Ecto neural progenitor cell (in vitro differentiated cells): Measurements from ENCODE around the gene MAPK14.
"Not testable (repeated sequence)": the region's sequence is repeated elsewhere in the genome, so short reads cannot be mapped to it uniquely, and the experiment has no call there.

Experiments
- DNase-seq: peaks from one replicate; pipeline ENCODE4 v3.0.0-alpha.2; 2018; ENCODE audit warnings: low spot score

Gene MAPK14

GRCh38 chr6:36070252-36070651, 42.6 kb downstream of the MAPK14 start:
- DNase-seq, result no peak

GRCh38 chr6:36071281-36071680, 43.7 kb downstream of the MAPK14 start:
- no peak for DNase-seq

- DNase-seq, result no peak
Measured at GRCh38 chr6:36071714-36072113, 44.1 kb downstream of the MAPK14 start.

- no peak for DNase-seq
Measured at GRCh38 chr6:36072681-36073080, 45.1 kb downstream of the MAPK14 start.

GRCh38 chr6:36073587-36073986, 46.0 kb downstream of the MAPK14 start:
- DNase-seq, result no peak

- DNase-seq, result no peak
Measured at GRCh38 chr6:36075656-36076055, 48.0 kb downstream of the MAPK14 start.

- DNase-seq, result no peak
Measured at GRCh38 chr6:36076178-36077063, 48.8 kb downstream of the MAPK14 start.

DNA sequence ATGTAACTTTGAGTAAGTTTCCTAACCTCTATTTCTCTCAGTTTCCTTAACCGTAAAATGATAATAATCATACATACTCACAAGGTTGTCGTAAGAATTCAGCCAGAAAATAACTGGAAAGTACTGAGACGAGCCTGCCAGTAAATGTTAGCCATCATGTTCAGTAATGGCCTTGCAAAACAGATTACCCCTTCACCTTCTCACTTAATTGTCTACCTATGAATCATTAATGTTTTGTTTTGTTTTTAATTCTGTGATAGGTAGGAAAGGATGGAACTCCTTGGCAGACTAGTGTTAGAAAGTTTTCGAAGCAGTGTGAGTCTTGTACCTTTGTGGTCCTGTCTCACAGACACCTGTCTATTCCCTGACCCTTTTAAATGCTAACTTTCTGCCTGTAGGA, 50.6 kb downstream of the MAPK14 start:
- no peak for DNase-seq

GRCh38 chr6:36079601-36080000, 52.0 kb downstream of the MAPK14 start:
- no peak for DNase-seq

- DNase-seq, result no peak
Measured at GRCh38 chr6:36082318-36082717, 54.7 kb downstream of the MAPK14 start.

GRCh38 chr6:36083446-36083845, 55.8 kb downstream of the MAPK14 start:
- DNase-seq, result no peak

- not testable (repeated sequence) for DNase-seq
Measured at GRCh38 chr6:36088204-36088603, 60.6 kb downstream of the MAPK14 start.

- no peak for DNase-seq
Measured at GRCh38 chr6:36089048-36089447, 61.4 kb downstream of the MAPK14 start.

GRCh38 chr6:36094238-36094637, 66.6 kb downstream of the MAPK14 start:
- DNase-seq, result no peak

DNA sequence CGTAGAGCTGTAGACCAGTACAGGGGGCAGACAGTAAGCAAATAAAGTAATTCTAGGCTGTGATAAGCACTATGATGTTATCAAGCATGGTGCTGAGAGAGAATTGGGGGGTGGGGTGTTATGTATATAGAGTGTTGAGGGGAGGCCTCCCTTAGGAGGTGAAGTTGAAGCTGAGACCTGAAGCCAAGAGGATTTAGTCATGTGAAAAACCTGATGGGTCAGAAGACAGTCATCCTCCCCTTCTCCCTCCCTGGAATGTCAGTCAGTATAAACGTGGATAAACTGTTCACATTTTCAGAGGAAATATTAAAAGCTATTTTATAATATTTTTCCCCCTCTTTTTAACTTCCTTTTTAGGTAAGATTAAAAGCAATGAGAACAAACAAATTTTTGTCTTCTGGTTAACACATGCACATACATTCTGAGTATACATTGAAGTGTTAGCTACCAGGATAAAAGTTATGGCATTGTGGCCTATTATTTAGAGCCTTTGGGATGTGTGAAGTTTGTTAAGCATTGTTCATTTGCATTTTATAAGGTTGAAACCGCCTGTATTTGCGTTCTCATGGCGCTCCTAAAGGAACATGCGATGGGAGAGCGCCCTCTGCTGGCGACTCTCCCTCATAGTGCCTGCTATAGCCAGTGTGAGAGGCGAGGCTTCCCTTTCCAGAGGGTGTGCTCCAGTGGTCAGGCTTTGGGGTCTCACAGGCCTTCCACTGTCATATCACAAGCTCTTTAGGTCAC, 67.3 kb downstream of the MAPK14 start:
- peak; percentile 79 for DNase-seq

DNA sequence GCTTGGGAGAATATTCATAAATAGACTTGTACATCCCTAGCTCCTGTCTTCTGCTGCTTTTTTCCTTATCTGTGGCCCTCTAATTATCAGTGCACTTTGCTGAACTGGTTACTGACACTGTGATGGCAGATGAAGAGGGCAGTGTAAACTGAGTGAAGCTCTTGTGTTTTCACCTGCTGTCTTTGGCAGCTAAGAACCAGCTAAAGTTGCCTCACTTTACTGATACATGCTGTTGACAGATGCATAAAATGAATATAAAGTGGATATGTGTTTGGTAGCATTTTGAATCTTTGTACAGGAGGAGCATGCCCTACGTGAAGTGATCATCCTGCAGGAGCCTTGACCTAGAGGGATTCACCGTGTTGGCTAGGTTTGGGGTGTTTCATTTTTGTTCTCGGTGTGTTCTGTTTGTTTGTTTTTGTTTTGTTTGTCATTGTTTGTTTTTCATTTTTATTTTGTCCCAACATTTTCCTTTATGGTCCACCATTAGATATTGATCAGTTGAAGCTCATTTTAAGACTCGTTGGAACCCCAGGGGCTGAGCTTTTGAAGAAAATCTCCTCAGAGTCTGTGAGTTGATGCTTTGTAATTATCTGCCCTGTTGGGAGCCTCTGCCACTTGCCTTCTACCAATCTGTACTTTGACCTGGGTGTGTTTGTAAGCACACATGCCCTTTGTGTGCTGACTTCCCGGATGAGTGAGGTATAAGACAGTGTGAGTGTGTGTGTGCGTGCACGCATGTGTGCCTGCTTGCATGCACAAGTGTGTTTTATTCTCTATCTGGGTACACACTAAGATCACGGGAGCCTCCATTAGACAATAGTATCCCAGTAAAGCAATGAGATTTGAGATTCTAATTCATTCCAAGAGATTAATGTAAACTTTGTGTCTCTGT, 68.1 kb downstream of the MAPK14 start:
- DNase-seq, result no peak

- no peak for DNase-seq
Measured at GRCh38 chr6:36098253-36098919, 70.8 kb downstream of the MAPK14 start.

- no peak for DNase-seq
Measured at GRCh38 chr6:36098920-36099647, 71.5 kb downstream of the MAPK14 start.

DNA sequence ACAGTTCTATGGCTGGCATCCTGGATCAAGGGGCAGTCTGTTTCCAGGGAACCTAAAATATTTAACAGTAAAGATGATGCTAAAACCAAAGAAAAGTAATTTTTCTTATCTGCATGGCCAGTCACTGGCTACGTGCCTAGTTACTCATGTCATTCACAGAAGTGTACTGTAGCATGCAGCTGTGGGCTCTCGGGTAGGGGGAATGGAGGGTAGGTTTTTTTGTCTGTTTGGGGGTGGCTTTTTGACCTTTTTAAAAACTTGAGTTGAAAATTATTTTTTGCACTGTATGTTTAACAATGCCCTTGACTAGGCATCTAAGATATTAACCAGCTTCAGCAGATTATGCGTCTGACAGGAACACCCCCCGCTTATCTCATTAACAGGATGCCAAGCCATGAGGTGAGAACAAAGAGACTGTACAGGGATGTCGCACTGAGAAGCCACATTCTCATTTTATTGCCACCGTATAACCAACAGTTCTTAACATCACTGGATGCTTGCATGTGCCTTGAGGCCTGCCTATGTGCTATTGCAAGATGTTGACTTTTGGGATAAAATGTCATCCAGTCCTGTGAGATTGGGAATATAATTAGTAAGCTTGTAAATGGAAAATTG, 72.4 kb downstream of the MAPK14 start:
- no peak for DNase-seq

DNA sequence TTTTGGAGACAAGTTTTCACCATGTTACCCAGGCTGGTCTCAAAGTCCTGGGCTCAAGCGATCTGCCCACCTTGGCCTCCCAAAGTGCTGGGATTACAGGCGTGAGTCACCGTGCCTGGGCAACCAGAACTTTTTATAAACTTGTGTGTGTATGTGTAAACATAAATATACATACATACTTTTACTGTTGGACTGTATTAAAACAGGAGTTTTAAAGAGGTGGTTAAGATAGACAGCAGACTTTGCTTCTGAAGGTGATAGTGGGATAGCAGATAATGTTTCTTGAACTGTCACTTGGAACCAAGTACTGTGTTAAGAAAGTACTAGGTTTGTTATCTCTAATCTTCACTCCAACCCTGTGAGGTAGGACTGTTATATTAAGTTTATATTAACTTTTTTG, 74.1 kb downstream of the MAPK14 start:
- no peak for DNase-seq

DNA sequence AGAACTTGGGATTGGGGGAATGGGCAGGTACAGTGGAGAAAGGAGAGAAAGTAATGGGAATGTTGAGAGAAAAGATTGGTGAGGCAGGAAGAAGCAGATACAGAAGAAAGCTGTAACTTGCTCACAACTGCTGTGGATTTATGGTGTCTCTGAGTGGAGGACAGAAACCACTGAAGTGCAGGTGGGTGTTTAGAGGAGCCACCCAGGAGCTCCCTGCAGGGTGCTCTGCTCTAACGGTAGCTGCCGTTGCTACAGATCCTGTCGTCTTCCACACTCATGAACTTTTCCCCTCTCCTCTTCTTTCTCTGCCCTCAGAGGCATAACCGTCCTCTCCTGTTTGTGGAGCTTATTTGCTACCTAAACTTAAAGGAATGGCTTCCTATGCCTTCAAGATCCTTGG, 75.2 kb downstream of the MAPK14 start:
- DNase-seq, result no peak
